Esophagus muscularis mucosa (tissue), 4 donors: Measurements from ENCODE around the gene CDKN3. TPM values are rescaled to one million over a fixed set of nuclear protein-coding genes. Genes with fewer than 3 reads are reported as not detected.
"Not testable (repeated sequence)": the region's sequence is repeated elsewhere in the genome, so short reads cannot be mapped to it uniquely, and the experiment has no call there.

ENCODE experiments used
- DNase-seq: peaks from one replicate; pipeline ENCODE4 v3.0.0-alpha.2; 2017; ENCODE audit errors: extremely low spot score
- H3K27ac ChIP-seq, 4 donors: fragments of 200-600 bp; sonication (generic); replicated peaks in 1 of 4; 1 replicate in 3 of 4; 2 replicates in 1 of 4; pipeline ENCODE4 v1.5.1; 2016 to 2019; ENCODE audit warnings: mild to moderate bottlenecking in 1 of 4
- H3K27me3 ChIP-seq, 4 donors: fragments of 200-600 bp; sonication (generic); one replicate each; pipeline versions ENCODE4 v1.5.1 to v1.6.0; 2016 to 2019
- H3K36me3 ChIP-seq, 4 donors: fragments of 200-600 bp; sonication (generic); one replicate each; pipeline ENCODE4 v1.5.1; 2016 to 2019
- H3K4me1 ChIP-seq, 4 donors: fragments of 200-600 bp; sonication (generic); one replicate each; pipeline ENCODE4 v1.5.1; 2016 to 2019
- H3K4me3 ChIP-seq, 4 donors: fragments of 200-600 bp; sonication (generic); 1 replicate in 2 of 4; 2 replicates in 2 of 4; pipeline ENCODE4 v1.5.1; 2016 to 2019; ENCODE audit warnings: mild to moderate bottlenecking in 4 of 4, moderate library complexity in 1 of 4
- H3K9me3 ChIP-seq, 4 donors: fragments of 200-600 bp; sonication (generic); 1 replicate in 3 of 4; 2 replicates in 1 of 4; pipeline ENCODE4 v1.5.1; 2016 to 2019
- CTCF ChIP-seq, 3 experiments: fragments of 200-600 bp in 2 of 3; fragments of 450-650 bp in 1 of 3; sonication (generic) in 2 of 3; IDR thresholded peaks; one replicate each; pipeline ENCODE4 v1.5.1; 2017 to 2019; ENCODE audit warnings: antibody characterized with exemption in 3 of 3, mild to moderate bottlenecking in 2 of 3, moderate library complexity in 1 of 3
- EP300 ChIP-seq: sonication (generic); formaldehyde crosslinking; IDR thresholded peaks from one replicate; pipeline ENCODE4 v1.6.1; 2017; ENCODE audit warnings: antibody characterized with exemption
- POLR2A ChIP-seq: fragments of 450-650 bp; IDR thresholded peaks from one replicate; pipeline ENCODE4 v1.6.1; 2017; ENCODE audit warnings: antibody characterized with exemption, moderate library complexity, mild to moderate bottlenecking, low read depth
- POLR2AphosphoS5 ChIP-seq, 2 donors: sonication (generic); formaldehyde crosslinking; IDR thresholded peaks; one replicate each; pipeline ENCODE4 v1.6.1; 2017; ENCODE audit warnings: antibody characterized with exemption in 2 of 2
- WGBS: methylation state at CpG from one replicate; pipeline ENCODE4 v1.1.5; 2018; 5-methylcytosine and 5-hydroxymethylcytosine counted together
- intact Hi-C: fragments of 100-400 bp; cut with DNase I; formaldehyde crosslinking; loops from one replicate; pipeline ENCODE4 v1.15.1; 2023
- total RNA-seq, 4 donors: library from RNA; depleted of rRNA; stranded (reverse); fragments of >200 nt; gene quantifications; one replicate each; pipeline versions ENCODE4 v1.1.0 to v1.2.1, GENCODE V29; 2016

CDKN3 gene
- total RNA-seq, 4 donors from 2014 or later = 0.65 to 4.8 (median 1.0) TPM

GRCh38 chr14:54451121-54451601 is 54.4 kb downstream of the CDKN3 start:
- TF ChIP-seq EP300 (no peak), POLR2AphosphoS5 (IDR thresholded peaks at IDR 0.05) (no peak), CTCF (IDR thresholded peaks at IDR 0.05) (no peak), POLR2A (no peak)
- no peak for DNase-seq
- peaks cover 2 to 8% (median 6%) of the 10 kb centered on the region in 4 donors for H3K4me1 ChIP-seq
- H3K36me3 ChIP-seq = no peaks in the 10 kb centered on the region
- no peak overlapping the region for H3K27ac ChIP-seq
- no peak overlapping the region for H3K4me3 ChIP-seq
- intact Hi-C loops = no loop called here
- H3K27me3 ChIP-seq = no peaks in the 10 kb centered on the region
- 82% methylated on average over 6 of the region's 7 CpGs for WGBS
- no peaks in the 10 kb centered on the region for H3K9me3 ChIP-seq

GRCh38 chr14:54451961-54452360 is 55.2 kb downstream of the CDKN3 start:
- Histone ChIP-seq H3K27me3 (no peaks in the 10 kb centered on the region), H3K36me3 (no peaks in the 10 kb centered on the region), H3K4me1 (no peaks in the 10 kb centered on the region), H3K9me3 (no peaks in the 10 kb centered on the region), H3K4me3 (no peak overlapping the region), H3K27ac (no peak overlapping the region)
- intact Hi-C loops = no loop called here
- DNase-seq = no peak
- WGBS = 92% methylated on average over 3 of the region's 3 CpGs
- TF ChIP-seq EP300 (no peak), POLR2AphosphoS5 (IDR thresholded peaks at IDR 0.05) (no peak)

GRCh38 chr14:54453252-54453651 is 56.4 kb downstream of the CDKN3 start:
- Histone ChIP-seq H3K36me3 (no peaks in the 10 kb centered on the region), H3K4me1 (no peaks in the 10 kb centered on the region), H3K27ac (no peak overlapping the region), H3K4me3 (no peak overlapping the region), H3K27me3 (no peaks in the 10 kb centered on the region), H3K9me3 (no peaks in the 10 kb centered on the region)
- TF ChIP-seq CTCF (IDR thresholded peaks at IDR 0.05) = no peak
- intact Hi-C loops = no loop called here
- no peak for DNase-seq
- WGBS = 85% methylated on average over 3 of the region's 3 CpGs

- H3K9me3 ChIP-seq, H3K27me3 ChIP-seq, H3K4me3 ChIP-seq, H3K36me3 ChIP-seq, H3K4me1 ChIP-seq, H3K27ac ChIP-seq, intact Hi-C loops, DNase-seq: not testable (repeated sequence)
- WGBS = 84% methylated on average over 5 of the region's 5 CpGs
These were observed 57.2 kb downstream of the CDKN3 start for GRCh38 chr14:54453990-54454389.

- H3K4me3 ChIP-seq = no peak overlapping the region
- intact Hi-C loops = no loop called here
- no peaks in the 10 kb centered on the region for H3K36me3 ChIP-seq
- H3K27ac ChIP-seq = no peak overlapping the region
- no peaks in the 10 kb centered on the region for H3K9me3 ChIP-seq
- DNase-seq = no peak
- TF ChIP-seq POLR2AphosphoS5 (IDR thresholded peaks at IDR 0.05) (no peak), CTCF (IDR thresholded peaks at IDR 0.05) (no peak), EP300 (no peak), POLR2A (no peak)
- no peaks in the 10 kb centered on the region for H3K4me1 ChIP-seq
- WGBS = 97% methylated on average over 1 of the region's 1 CpG
- H3K27me3 ChIP-seq = no peaks in the 10 kb centered on the region
These were observed 58.6 kb downstream of the CDKN3 start for GRCh38 chr14:54455363-54455762.

- H3K36me3 ChIP-seq, DNase-seq, intact Hi-C loops, H3K27ac ChIP-seq, H3K27me3 ChIP-seq, H3K4me3 ChIP-seq, H3K4me1 ChIP-seq, H3K9me3 ChIP-seq: not testable (repeated sequence)
- WGBS = 91% methylated on average over 1 of the region's 1 CpG
These were observed 60.2 kb downstream of the CDKN3 start for GRCh38 chr14:54456820-54457608.
